Measurements from ENCODE around the gene JAG1. TPM values are rescaled to one million over a fixed set of nuclear protein-coding genes. Genes with fewer than 3 reads are reported as not detected.

Gene JAG1
- total RNA-seq, 1 donor from 2014 or later, result 278 TPM

DNA sequence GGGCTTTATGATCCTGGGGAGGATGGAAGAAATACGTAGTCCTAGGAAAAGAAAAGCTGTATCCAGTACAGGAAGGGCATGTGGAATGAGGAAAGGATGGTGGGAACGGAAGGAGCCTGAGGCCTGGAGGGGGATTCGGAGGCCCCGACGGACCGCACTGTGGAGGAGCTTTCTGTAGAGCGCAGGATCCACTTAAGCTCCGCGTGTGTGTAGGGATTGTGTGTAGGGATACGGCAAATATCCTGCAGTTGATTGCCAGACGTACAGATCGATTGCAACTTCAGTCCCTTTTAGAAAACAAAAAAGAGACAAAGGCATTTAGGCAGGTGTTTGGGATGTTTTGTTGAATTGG is 32.6 kb upstream of the JAG1 start:
- no peak for TF ChIP-seq EZH2 (IDR thresholded peaks at IDR 0.05; ENCODE audit: insufficient read depth, low read length)
- TF ChIP-seq, protein P1, sequence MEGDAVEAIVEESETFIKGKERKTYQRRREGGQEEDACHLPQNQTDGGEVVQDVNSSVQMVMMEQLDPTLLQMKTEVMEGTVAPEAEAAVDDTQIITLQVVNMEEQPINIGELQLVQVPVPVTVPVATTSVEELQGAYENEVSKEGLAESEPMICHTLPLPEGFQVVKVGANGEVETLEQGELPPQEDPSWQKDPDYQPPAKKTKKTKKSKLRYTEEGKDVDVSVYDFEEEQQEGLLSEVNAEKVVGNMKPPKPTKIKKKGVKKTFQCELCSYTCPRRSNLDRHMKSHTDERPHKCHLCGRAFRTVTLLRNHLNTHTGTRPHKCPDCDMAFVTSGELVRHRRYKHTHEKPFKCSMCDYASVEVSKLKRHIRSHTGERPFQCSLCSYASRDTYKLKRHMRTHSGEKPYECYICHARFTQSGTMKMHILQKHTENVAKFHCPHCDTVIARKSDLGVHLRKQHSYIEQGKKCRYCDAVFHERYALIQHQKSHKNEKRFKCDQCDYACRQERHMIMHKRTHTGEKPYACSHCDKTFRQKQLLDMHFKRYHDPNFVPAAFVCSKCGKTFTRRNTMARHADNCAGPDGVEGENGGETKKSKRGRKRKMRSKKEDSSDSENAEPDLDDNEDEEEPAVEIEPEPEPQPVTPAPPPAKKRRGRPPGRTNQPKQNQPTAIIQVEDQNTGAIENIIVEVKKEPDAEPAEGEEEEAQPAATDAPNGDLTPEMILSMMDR (IDR thresholded peaks at IDR 0.05; ENCODE audit: insufficient read depth, low read depth, low read length), result no peak
- DNase-seq (ENCODE audit: low read depth) (no peak), FAIRE-seq (no peak)
- Mint-ChIP-seq H3K9me3 (ENCODE audit: unreplicated experiment) (peaks cover 3% of the 10 kb centered on the region), H3K27ac (ENCODE audit: unreplicated experiment) (no peak overlapping the region), H3K4me1 (ENCODE audit: low read depth, unreplicated experiment) (peaks cover 11% of the 10 kb centered on the region), H3K36me3 (ENCODE audit: low read depth, unreplicated experiment) (no peaks in the 10 kb centered on the region), H3K4me3 (ENCODE audit: unreplicated experiment) (no peak overlapping the region), H3K27me3 (ENCODE audit: low read depth, unreplicated experiment) (no peaks in the 10 kb centered on the region)
- H3K36me3 ChIP-seq (ENCODE audit: insufficient read depth, low read length), result no peaks in the 10 kb centered on the region
- no peak overlapping the region for H2AFZ ChIP-seq (ENCODE audit: low read depth, low read length)
- no peaks in the 10 kb centered on the region for H3K9me3 ChIP-seq (ENCODE audit: insufficient read depth, low read depth, low read length)
- no peaks in the 10 kb centered on the region for H4K20me1 ChIP-seq (ENCODE audit: insufficient read depth, low read length)
- H3K27ac ChIP-seq (ENCODE audit: low read depth, low read length), result no peak overlapping the region
- no peak overlapping the region for H3K9ac ChIP-seq (ENCODE audit: low read length)
- no peaks in the 10 kb centered on the region for H3K27me3 ChIP-seq (ENCODE audit: insufficient read depth, low read length)
- H3K4me3 ChIP-seq (ENCODE audit: insufficient read depth, low read depth, low read length), result no peak overlapping the region
- H3K4me1 ChIP-seq (ENCODE audit: insufficient read depth, low read length), result peaks cover 17% of the 10 kb centered on the region
- peak overlapping the region; percentile 14 for H3K4me2 ChIP-seq (ENCODE audit: low read length)
- H3K79me2 ChIP-seq (ENCODE audit: insufficient read depth, low read length), result no peaks in the 10 kb centered on the region

DNA sequence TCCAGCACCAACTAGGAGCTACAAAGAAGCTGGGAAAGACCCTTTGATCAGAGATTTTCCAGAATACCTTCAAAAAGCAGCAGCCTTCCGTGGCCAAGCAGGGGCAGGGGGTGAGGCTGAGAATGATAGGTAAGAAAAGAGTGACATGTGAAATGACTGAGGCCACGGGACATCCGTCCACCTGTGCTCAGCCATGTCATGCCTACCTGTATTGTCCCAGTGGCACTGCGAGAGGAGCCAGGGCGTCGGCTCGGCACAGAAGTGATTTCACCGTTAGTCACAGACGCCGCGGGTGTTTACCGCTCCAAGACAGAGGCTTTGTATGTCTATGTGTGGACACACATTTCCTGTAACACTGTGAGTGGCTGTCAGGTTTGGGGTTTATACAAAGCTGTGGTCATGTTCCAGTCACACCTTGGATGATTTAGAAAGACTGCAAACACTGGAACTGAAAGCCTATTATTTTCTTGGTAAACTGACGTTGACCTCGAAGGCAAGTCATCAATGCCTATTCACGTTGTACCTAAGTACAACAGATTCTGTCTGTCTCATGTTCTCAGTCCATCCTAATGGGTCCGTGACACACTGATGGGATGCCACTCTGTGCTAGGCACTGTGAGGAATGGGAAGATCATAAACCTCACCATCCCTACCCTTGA is 32.1 kb upstream of the JAG1 start:
- FAIRE-seq (no peak), DNase-seq (ENCODE audit: low read depth) (peak; percentile 44)
- H3K4me3 ChIP-seq (ENCODE audit: insufficient read depth, low read depth, low read length), result no peak overlapping the region
- H3K27me3 Mint-ChIP-seq (ENCODE audit: low read depth, unreplicated experiment), result no peaks in the 10 kb centered on the region
- H3K27ac Mint-ChIP-seq (ENCODE audit: unreplicated experiment), result no peak overlapping the region
- TF ChIP-seq, protein P1 (IDR thresholded peaks at IDR 0.05; ENCODE audit: insufficient read depth, low read depth, low read length), result no peak
- peaks cover 3% of the 10 kb centered on the region for H3K9me3 Mint-ChIP-seq (ENCODE audit: unreplicated experiment)
- H3K9ac ChIP-seq (ENCODE audit: low read length), result no peak overlapping the region
- H3K4me1 Mint-ChIP-seq (ENCODE audit: low read depth, unreplicated experiment), result peaks cover 11% of the 10 kb centered on the region
- H2AFZ ChIP-seq (ENCODE audit: low read depth, low read length), result no peak overlapping the region
- H3K4me2 ChIP-seq (ENCODE audit: low read length), result peak overlapping the region; percentile 14
- H4K20me1 ChIP-seq (ENCODE audit: insufficient read depth, low read length), result no peaks in the 10 kb centered on the region
- H3K4me3 Mint-ChIP-seq (ENCODE audit: unreplicated experiment), result no peak overlapping the region
- H3K36me3 Mint-ChIP-seq (ENCODE audit: low read depth, unreplicated experiment), result no peaks in the 10 kb centered on the region
- H3K36me3 ChIP-seq (ENCODE audit: insufficient read depth, low read length), result no peaks in the 10 kb centered on the region
- H3K4me1 ChIP-seq (ENCODE audit: insufficient read depth, low read length), result peaks cover 17% of the 10 kb centered on the region
- H3K79me2 ChIP-seq (ENCODE audit: insufficient read depth, low read length), result no peaks in the 10 kb centered on the region
- no peak overlapping the region for H3K27ac ChIP-seq (ENCODE audit: low read depth, low read length)
- no peaks in the 10 kb centered on the region for H3K9me3 ChIP-seq (ENCODE audit: insufficient read depth, low read depth, low read length)
- H3K27me3 ChIP-seq (ENCODE audit: insufficient read depth, low read length), result no peaks in the 10 kb centered on the region

DNA sequence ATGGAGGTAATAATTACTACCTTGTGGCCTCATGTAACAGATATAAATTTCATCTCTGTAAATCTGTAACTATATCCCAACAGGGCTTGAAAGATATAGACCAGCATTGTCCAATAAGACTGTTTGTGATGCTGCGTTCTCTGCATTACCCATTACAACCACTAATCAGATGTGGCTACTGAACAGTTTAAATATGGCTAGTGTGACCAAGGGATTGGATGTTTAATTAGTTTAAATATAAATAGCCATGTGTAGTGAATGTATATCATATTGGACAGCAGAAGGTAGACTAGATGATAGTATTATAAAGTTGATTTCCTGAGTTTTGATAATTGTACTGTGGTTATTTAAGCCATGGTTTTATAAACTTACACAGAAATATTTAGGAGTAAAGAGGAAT is 27.8 kb upstream of the JAG1 start:
- no peaks in the 10 kb centered on the region for H3K27me3 Mint-ChIP-seq (ENCODE audit: low read depth, unreplicated experiment)

More for the DNA sequence above, 27.8 kb upstream of the JAG1 start:
- TF ChIP-seq, protein P1 (IDR thresholded peaks at IDR 0.05; ENCODE audit: insufficient read depth, low read depth, low read length), result no peak
- TF ChIP-seq EZH2 (IDR thresholded peaks at IDR 0.05; ENCODE audit: insufficient read depth, low read length), result no peak
- no peaks in the 10 kb centered on the region for H3K27me3 ChIP-seq (ENCODE audit: insufficient read depth, low read length)
- DNase-seq (ENCODE audit: low read depth), result no peak
- peaks cover 5% of the 10 kb centered on the region for H3K9me3 Mint-ChIP-seq (ENCODE audit: unreplicated experiment)
- no peak for FAIRE-seq
- no peaks in the 10 kb centered on the region for H3K36me3 ChIP-seq (ENCODE audit: insufficient read depth, low read length)
- no peak overlapping the region for H3K4me3 ChIP-seq (ENCODE audit: insufficient read depth, low read depth, low read length)
- H3K36me3 Mint-ChIP-seq (ENCODE audit: low read depth, unreplicated experiment), result no peaks in the 10 kb centered on the region
- H3K4me1 Mint-ChIP-seq (ENCODE audit: low read depth, unreplicated experiment), result no peaks in the 10 kb centered on the region
- H4K20me1 ChIP-seq (ENCODE audit: insufficient read depth, low read length), result no peaks in the 10 kb centered on the region
- no peak overlapping the region for H3K4me2 ChIP-seq (ENCODE audit: low read length)
- H3K79me2 ChIP-seq (ENCODE audit: insufficient read depth, low read length), result no peaks in the 10 kb centered on the region
- no peak overlapping the region for H3K27ac ChIP-seq (ENCODE audit: low read depth, low read length)
- H3K4me3 Mint-ChIP-seq (ENCODE audit: unreplicated experiment), result no peak overlapping the region
- H3K4me1 ChIP-seq (ENCODE audit: insufficient read depth, low read length), result peaks cover 3% of the 10 kb centered on the region
- no peak overlapping the region for H2AFZ ChIP-seq (ENCODE audit: low read depth, low read length)
- H3K27ac Mint-ChIP-seq (ENCODE audit: unreplicated experiment), result no peak overlapping the region
- no peaks in the 10 kb centered on the region for H3K9me3 ChIP-seq (ENCODE audit: insufficient read depth, low read depth, low read length)
- no peak overlapping the region for H3K9ac ChIP-seq (ENCODE audit: low read length)

Data from astrocyte (in vitro differentiated cells and primary cell).